Transverse colon (tissue), 4 donors: Measurements from ENCODE around the gene HIVEP2.
A peak's percentile ranks its signal among the peaks of the same experiment; 100 is the strongest.

ENCODE experiments used
- CTCF ChIP-seq, 5 experiments: fragments of 200-600 bp in 3 of 5; fragments of 450-650 bp in 2 of 5; sonication (generic) in 3 of 5; IDR thresholded peaks; 1 replicate in 2 of 5; 2 replicates in 3 of 5; pipeline ENCODE4 v1.5.1; 2016 to 2017; ENCODE audit warnings: antibody characterized with exemption in 5 of 5, inconsistent platforms in 3 of 5, mild to moderate bottlenecking in 2 of 5, moderate library complexity in 1 of 5
- EP300 ChIP-seq: sonication (generic); formaldehyde crosslinking; IDR thresholded peaks from one replicate; pipeline ENCODE4 v1.6.1; 2017; ENCODE audit warnings: antibody characterized with exemption, low read depth
- POLR2A ChIP-seq: fragments of 450-650 bp; IDR thresholded peaks from one replicate; pipeline ENCODE4 v1.6.1; 2016; ENCODE audit warnings: antibody characterized with exemption, mild to moderate bottlenecking, moderate library complexity
- POLR2AphosphoS5 ChIP-seq, 3 donors: sonication (generic); formaldehyde crosslinking; IDR thresholded peaks; one replicate each; pipeline ENCODE4 v1.6.1; 2016; ENCODE audit warnings: antibody characterized with exemption in 3 of 3

GRCh38 chr6:142871910-142872331 lies 73.1 kb downstream of the HIVEP2 start:
- TF ChIP-seq POLR2AphosphoS5 (IDR thresholded peaks at IDR 0.05) = peak in 1 of 3 donors; percentile 21
- TF ChIP-seq CTCF (IDR thresholded peaks at IDR 0.05) = no peak
- TF ChIP-seq EP300 = no peak
- TF ChIP-seq POLR2A = no peak
